HepG2 (cell line): ENCODE measurements around the gene ENDOG. TPM values are rescaled to one million over a fixed set of nuclear protein-coding genes. Genes with fewer than 3 reads are reported as not detected.

Source experiments
- ELF1 ChIP-seq: sonication (generic); formaldehyde crosslinking; IDR thresholded peaks from 2 replicates; pipeline ENCODE4 v1.4.0; 2020; ENCODE audit warnings: missing genetic modification reagents
- ERF ChIP-seq: IDR thresholded peaks from 2 replicates; pipeline ENCODE4 v1.6.1; 2018; ENCODE audit warnings: missing biosample characterization, missing genetic modification reagents
- ETV5 ChIP-seq: IDR thresholded peaks from 2 replicates; pipeline ENCODE4 v1.6.1; 2018; ENCODE audit warnings: missing biosample characterization, missing genetic modification reagents, inconsistent platforms, borderline replicate concordance
- FOXA1 ChIP-seq, 2 experiments: fragments of 450-650 bp in 1 of 2; sonication (generic) in 1 of 2; formaldehyde crosslinking in 1 of 2; IDR thresholded peaks; 2 replicates each; pipeline versions ENCODE4 v1.4.0 to v1.6.1; 2016 to 2020; ENCODE audit warnings: missing genetic modification reagents in 1 of 2
- NFYC ChIP-seq: IDR thresholded peaks from 2 replicates; pipeline ENCODE4 v1.6.1; 2016; ENCODE audit warnings: missing genetic modification reagents, missing compliant biosample characterization
- PHF20 ChIP-seq: sonication (generic); formaldehyde crosslinking; IDR thresholded peaks from 2 replicates; pipeline ENCODE4 v1.5.0; 2020; ENCODE audit warnings: mild to moderate bottlenecking, missing genetic modification reagents
- RARG ChIP-seq: sonication (generic); formaldehyde crosslinking; IDR thresholded peaks from 2 replicates; pipeline ENCODE4 v1.4.0; 2020; ENCODE audit warnings: low read depth, mild to moderate bottlenecking, missing genetic modification reagents
- RFXAP ChIP-seq: sonication (generic); formaldehyde crosslinking; IDR thresholded peaks from 2 replicates; pipeline ENCODE4 v1.4.0; 2020; ENCODE audit warnings: missing genetic modification reagents, borderline replicate concordance
- SATB2 ChIP-seq: sonication (generic); formaldehyde crosslinking; IDR thresholded peaks from 2 replicates; pipeline ENCODE4 v1.5.0; 2020; ENCODE audit warnings: missing genetic modification reagents
- ZFP1 ChIP-seq: IDR thresholded peaks from 2 replicates; pipeline ENCODE4 v1.6.1; 2016
- ZNF256 ChIP-seq: sonication (generic); formaldehyde crosslinking; conservative IDR thresholded peaks from 2 replicates; pipeline ENCODE4 v1.4.0; 2020; ENCODE audit warnings: missing genetic modification reagents
- ZNF343 ChIP-seq: sonication (generic); formaldehyde crosslinking; IDR thresholded peaks from 2 replicates; pipeline ENCODE4 v1.4.0; 2020; ENCODE audit warnings: mild to moderate bottlenecking, missing genetic modification reagents
- polyA plus RNA-seq, 8 experiments: library from polyadenylated mRNA; depleted of rRNA in 3 of 8; stranded (reverse) in 7 of 8; unstranded in 1 of 8; fragments of >200 nt; fragmentation: Illumina TruSeq in 4 of 8; extraction: Trizol in 4 of 8; gene quantifications; 2 replicates each; pipeline versions ENCODE4 v1.2.1 to v1.2.3, GENCODE V29; 2011 to 2016; ENCODE audit warnings: low read depth in 4 of 8, missing spikeins in 1 of 8, mixed read lengths in 1 of 8; ENCODE audit not compliant: insufficient read depth in 1 of 8
- total RNA-seq, 5 experiments: library from RNA; depleted of rRNA; stranded (reverse); fragments of >200 nt; fragmentation: Illumina TruSeq; extraction: Trizol; gene quantifications; 2 replicates each; pipeline ENCODE4 v1.2.3, GENCODE V29; 2016; ENCODE audit warnings: low read depth in 1 of 5
- TF ChIP-seq, protein P1 (sequence below): sonication (generic); formaldehyde crosslinking; IDR thresholded peaks from 2 replicates; pipeline ENCODE4 v1.9.0; 2022; ENCODE audit warnings: low read depth, missing genetic modification reagents
- TF ChIP-seq, protein P2 (sequence below): IDR thresholded peaks from 2 replicates; pipeline ENCODE4 v1.6.1; 2016; ENCODE audit warnings: low read depth, borderline replicate concordance
- TF ChIP-seq, protein P3 (sequence below): sonication (generic); formaldehyde crosslinking; conservative IDR thresholded peaks from 2 replicates; pipeline ENCODE4 v1.8.0; 2022; ENCODE audit warnings: mild to moderate bottlenecking, moderate library complexity, missing genetic modification reagents
- TF ChIP-seq, protein P4 (sequence below): sonication (generic); formaldehyde crosslinking; IDR thresholded peaks from 2 replicates; pipeline ENCODE4 v1.4.0; 2020; ENCODE audit warnings: mild to moderate bottlenecking, missing genetic modification reagents
- TF ChIP-seq, protein P5 (sequence below): sonication (generic); formaldehyde crosslinking; IDR thresholded peaks from 2 replicates; pipeline ENCODE4 v1.8.1; 2022; ENCODE audit warnings: mild to moderate bottlenecking, missing genetic modification reagents

Gene ENDOG
- total and polyA plus RNA-seq, 2 of the 13 experiments (the other 11 are each of a cell fraction or from before 2014, with no cell fraction given): 26.3 to 28.8 TPM

DNA sequence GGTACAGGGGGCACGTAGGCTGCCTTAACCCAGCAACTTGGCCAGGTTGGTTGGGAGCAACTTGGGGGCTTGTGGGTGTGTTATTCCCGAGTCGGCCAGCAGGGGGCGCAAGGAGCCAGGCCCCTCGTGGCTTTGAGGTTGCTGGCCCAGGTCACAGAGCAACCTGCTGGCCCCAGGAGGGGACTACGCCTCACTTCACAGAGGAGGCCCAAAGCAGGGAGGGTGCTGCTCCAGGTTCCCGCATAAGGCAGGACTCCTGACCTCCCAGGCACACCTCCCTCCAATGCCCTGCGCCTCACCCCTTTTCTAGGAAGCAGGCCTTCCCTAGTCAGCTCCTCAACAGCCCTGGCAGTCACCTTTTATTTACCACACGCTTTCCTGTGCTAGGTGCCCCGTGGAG is 45.3 kb downstream of the ENDOG start (continued):
- TF ChIP-seq PHF20: no peak
- TF ChIP-seq, protein P1, sequence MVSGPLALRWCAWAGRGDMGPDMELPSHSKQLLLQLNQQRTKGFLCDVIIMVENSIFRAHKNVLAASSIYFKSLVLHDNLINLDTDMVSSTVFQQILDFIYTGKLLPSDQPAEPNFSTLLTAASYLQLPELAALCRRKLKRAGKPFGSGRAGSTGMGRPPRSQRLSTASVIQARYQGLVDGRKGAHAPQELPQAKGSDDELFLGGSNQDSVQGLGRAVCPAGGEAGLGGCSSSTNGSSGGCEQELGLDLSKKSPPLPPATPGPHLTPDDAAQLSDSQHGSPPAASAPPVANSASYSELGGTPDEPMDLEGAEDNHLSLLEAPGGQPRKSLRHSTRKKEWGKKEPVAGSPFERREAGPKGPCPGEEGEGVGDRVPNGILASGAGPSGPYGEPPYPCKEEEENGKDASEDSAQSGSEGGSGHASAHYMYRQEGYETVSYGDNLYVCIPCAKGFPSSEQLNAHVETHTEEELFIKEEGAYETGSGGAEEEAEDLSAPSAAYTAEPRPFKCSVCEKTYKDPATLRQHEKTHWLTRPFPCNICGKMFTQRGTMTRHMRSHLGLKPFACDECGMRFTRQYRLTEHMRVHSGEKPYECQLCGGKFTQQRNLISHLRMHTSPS (CRISPR knock-in tag): no peak
- TF ChIP-seq SATB2 (CRISPR knock-in tag): no peak
- TF ChIP-seq, protein P2, sequence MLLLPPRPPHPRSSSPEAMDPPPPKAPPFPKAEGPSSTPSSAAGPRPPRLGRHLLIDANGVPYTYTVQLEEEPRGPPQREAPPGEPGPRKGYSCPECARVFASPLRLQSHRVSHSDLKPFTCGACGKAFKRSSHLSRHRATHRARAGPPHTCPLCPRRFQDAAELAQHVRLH (CRISPR knock-in tag): no peak
- 0 out of 2 replicates have a peak, but pooled peaks have one; percentile 68 for TF ChIP-seq ERF (CRISPR knock-in tag)
- peak; percentile 20; the same call in 1 of the 2 replicates for TF ChIP-seq ETV5 (CRISPR knock-in tag)
- no peak for TF ChIP-seq RARG (CRISPR knock-in tag)
- no peak; the same call in 1 of the 2 replicates for TF ChIP-seq RFXAP (CRISPR knock-in tag)
- TF ChIP-seq ELF1 (CRISPR knock-in tag): no peak
- TF ChIP-seq ZNF343: no peak
- TF ChIP-seq NFYC (CRISPR knock-in tag): no peak
- no peak for TF ChIP-seq FOXA1 (IDR thresholded peaks at IDR 0.05)
- 0 out of 2 replicates have a peak, but pooled peaks have one; percentile 13 for TF ChIP-seq FOXA1 (CRISPR knock-in tag; IDR thresholded peaks at IDR 0.05)
- TF ChIP-seq, protein P3, sequence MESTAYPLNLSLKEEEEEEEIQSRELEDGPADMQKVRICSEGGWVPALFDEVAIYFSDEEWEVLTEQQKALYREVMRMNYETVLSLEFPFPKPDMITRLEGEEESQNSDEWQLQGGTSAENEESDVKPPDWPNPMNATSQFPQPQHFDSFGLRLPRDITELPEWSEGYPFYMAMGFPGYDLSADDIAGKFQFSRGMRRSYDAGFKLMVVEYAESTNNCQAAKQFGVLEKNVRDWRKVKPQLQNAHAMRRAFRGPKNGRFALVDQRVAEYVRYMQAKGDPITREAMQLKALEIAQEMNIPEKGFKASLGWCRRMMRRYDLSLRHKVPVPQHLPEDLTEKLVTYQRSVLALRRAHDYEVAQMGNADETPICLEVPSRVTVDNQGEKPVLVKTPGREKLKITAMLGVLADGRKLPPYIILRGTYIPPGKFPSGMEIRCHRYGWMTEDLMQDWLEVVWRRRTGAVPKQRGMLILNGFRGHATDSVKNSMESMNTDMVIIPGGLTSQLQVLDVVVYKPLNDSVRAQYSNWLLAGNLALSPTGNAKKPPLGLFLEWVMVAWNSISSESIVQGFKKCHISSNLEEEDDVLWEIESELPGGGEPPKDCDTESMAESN (CRISPR knock-in tag): no peak; the same call in 1 of the 2 replicates
- TF ChIP-seq ZNF256 (CRISPR knock-in tag): no peak
- TF ChIP-seq, protein P4, sequence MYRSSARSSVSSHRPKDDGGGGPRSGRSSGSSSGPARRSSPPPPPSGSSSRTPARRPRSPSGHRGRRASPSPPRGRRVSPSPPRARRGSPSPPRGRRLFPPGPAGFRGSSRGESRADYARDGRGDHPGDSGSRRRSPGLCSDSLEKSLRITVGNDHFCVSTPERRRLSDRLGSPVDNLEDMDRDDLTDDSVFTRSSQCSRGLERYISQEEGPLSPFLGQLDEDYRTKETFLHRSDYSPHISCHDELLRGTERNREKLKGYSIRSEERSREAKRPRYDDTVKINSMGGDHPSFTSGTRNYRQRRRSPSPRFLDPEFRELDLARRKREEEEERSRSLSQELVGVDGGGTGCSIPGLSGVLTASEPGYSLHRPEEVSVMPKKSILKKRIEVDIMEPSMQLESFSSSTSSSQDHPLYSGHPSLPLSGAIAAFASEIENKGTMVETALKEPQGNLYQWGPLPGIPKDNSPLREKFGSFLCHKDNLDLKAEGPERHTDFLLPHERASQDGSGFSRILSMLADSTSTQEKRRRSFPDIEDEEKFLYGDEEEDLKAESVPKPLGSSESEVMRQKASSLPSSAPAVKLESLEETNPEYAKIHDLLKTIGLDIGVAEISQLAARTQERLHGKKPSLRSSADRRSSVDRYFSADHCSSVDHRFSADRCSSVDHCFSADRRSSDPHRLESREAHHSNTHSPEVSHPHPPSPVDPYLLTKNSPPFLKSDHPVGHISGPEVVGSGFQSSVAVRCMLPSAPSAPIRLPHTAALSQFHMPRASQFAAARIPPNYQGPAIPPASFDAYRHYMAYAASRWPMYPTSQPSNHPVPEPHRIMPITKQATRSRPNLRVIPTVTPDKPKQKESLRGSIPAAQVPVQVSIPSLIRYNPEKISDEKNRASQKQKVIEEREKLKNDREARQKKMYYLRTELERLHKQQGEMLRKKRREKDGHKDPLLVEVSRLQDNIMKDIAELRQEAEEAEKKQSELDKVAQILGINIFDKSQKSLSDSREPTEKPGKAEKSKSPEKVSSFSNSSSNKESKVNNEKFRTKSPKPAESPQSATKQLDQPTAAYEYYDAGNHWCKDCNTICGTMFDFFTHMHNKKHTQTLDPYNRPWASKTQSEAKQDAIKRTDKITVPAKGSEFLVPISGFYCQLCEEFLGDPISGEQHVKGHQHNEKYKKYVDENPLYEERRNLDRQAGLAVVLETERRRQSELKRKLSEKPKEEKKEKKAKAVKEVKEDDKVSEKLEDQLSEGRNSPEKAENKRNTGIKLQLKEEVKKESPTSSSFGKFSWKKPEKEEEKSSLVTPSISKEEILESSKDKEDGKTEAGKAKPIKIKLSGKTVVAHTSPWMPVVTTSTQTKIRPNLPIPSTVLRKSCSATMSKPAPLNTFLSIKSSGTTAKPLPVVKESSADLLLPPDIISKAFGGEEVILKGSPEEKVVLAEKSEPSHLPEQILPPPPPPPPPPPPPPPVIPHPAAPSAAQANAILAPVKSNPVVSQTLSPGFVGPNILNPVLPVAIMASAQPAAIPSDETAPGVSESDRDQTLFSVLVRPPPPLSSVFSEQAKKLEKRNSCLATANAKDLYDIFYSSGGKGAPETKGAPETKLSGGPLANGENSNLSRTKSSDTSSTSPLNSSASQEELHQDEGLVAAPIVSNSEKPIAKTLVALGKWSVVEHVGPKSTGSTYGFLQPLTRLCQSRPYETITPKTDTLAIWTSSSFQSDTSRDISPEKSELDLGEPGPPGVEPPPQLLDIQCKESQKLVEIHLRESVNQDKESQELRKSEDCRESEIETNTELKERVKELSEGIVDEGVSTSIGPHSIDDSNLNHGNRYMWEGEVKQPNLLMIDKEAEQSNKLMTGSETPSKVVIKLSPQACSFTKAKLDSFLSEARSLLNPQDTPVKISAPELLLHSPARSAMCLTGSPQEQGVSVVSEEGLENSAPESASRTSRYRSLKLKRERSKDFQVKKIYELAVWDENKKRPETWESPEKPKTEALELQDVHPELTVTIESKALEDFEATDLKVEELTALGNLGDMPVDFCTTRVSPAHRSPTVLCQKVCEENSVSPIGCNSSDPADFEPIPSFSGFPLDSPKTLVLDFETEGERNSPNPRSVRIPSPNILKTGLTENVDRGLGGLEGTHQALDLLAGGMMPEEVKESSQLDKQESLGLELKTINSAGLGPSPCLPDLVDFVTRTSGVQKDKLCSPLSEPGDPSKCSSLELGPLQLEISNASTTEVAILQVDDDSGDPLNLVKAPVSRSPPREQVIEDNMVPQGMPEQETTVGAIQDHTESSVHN (CRISPR knock-in tag): no peak
- TF ChIP-seq ZFP1: no peak
- TF ChIP-seq, protein P5, sequence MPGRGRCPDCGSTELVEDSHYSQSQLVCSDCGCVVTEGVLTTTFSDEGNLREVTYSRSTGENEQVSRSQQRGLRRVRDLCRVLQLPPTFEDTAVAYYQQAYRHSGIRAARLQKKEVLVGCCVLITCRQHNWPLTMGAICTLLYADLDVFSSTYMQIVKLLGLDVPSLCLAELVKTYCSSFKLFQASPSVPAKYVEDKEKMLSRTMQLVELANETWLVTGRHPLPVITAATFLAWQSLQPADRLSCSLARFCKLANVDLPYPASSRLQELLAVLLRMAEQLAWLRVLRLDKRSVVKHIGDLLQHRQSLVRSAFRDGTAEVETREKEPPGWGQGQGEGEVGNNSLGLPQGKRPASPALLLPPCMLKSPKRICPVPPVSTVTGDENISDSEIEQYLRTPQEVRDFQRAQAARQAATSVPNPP (CRISPR knock-in tag): no peak
